GM18519 (cell line): ENCODE measurements around the gene WDR19.
"Not testable (repeated sequence)": the region's sequence is repeated elsewhere in the genome, so short reads cannot be mapped to it uniquely, and the experiment has no call there.

Experiments
- ATAC-seq: cut with Tn5 transposase; IDR thresholded peaks from one replicate; pipeline ENCODE4 v1.9.1; 2021; ENCODE audit warnings: mild to moderate bottlenecking, moderate library complexity; ENCODE audit not compliant: unreplicated experiment, low FRiP score

WDR19 gene

DNA sequence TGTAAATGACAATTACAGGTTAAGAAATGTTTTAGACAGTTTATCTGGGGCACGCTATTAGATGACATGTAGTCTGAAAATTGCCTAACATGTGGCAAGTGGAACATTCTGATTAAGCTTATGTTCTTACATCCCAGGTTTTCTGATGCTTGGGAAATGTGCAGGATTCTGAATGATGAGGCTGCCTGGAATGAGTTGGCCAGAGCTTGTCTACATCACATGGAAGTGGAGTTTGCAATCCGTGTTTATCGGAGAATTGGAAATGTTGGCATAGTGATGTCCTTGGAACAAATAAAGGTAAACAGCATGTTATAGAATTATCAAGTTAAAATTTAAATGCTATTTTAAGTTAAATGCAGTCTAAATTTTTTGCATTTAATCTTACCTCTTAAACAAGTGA lies 49.3 kb downstream of the WDR19 start:
- ATAC-seq, result no peak

- no peak for ATAC-seq
Observed at GRCh38 chr4:39232100-39232499, 49.8 kb downstream of the WDR19 start.

DNA sequence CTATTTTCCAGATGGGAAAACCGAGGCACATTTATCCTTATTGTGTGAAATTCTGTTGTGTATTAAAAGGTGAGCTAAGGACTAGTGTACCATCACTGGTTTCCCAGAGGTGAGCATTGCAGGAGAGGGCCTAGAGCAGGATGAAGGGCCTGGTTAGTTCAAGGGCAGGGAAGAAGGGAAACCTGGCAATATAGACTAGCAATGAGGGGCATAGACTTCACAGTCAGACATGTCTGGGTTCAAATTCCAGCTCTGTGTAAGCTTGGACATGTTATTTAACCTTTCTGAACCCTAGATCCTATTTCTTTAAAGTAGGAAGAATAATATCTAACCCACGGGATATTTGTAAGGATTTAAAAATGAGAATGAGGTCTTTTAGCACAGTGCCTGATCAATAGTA lies 50.8 kb downstream of the WDR19 start:
- ATAC-seq, result no peak

GRCh38 chr4:39233783-39234182 lies 51.5 kb downstream of the WDR19 start:
- ATAC-seq, result no peak

GRCh38 chr4:39235021-39235420 lies 52.7 kb downstream of the WDR19 start:
- no peak for ATAC-seq

- ATAC-seq, result no peak
Observed at GRCh38 chr4:39235696-39236095, 53.4 kb downstream of the WDR19 start.

- no peak for ATAC-seq
Observed at GRCh38 chr4:39237179-39237578, 54.9 kb downstream of the WDR19 start.

DNA sequence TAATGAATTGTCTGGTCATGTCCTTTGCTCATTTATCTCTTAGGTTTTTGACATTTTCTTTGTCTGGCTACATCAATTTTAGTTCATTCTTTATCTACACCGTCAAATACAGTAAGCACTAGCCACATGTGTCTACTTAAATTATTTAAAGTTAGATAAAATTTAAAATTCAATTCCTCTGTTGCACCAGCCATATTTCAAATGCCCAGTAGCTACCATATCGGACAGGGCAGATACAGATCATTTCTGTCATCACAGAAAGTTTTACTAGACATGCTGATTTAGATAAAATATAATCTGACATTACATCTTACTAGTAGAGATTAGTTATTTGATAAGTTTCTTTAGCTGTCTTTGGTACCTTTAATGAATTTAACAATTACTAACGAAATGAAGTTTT lies 61.1 kb downstream of the WDR19 start:
- no peak for ATAC-seq

DNA sequence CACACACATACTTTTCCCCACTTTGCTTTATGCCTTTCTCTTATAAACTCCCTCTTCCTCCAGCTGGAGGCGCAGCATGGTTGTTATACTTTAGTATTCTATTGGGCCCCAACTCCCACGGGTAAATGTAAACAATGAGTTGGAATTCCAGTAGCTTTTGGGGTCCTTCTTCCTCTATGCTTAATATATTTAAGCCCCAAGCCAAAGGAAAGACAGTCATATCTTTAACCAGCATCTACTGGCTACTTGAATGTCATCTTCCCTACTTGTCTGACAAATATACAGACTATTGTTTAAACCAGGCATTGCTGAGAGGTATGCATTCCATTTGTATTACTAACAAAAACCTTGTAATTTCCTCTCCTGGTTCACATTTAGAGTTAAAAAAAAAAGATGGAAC lies 72.9 kb downstream of the WDR19 start:
- no peak for ATAC-seq

- ATAC-seq, result no peak
Observed at GRCh38 chr4:39255871-39256270, 73.5 kb downstream of the WDR19 start.

DNA sequence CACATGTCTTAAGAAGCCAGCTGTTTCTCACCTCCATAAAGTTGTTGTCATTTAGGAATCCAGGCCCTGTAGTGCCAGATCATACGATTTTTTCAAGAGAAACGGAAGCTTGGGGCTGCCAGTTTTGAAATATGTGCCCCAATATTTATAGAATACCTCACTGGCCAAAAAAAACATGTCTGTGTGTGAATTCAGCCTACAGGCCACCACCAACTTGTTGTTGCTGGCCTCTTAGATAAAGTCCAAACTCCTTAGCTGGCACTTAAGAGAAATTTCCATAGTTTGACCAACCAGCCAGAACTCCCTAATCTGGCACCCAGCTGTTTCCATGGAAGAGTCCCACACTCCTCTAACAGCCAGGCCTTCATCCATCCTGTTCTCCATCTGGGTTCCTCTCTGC lies 74.1 kb downstream of the WDR19 start:
- ATAC-seq, result no peak

GRCh38 chr4:39259571-39260330 lies 77.4 kb downstream of the WDR19 start:
- no peak for ATAC-seq

DNA sequence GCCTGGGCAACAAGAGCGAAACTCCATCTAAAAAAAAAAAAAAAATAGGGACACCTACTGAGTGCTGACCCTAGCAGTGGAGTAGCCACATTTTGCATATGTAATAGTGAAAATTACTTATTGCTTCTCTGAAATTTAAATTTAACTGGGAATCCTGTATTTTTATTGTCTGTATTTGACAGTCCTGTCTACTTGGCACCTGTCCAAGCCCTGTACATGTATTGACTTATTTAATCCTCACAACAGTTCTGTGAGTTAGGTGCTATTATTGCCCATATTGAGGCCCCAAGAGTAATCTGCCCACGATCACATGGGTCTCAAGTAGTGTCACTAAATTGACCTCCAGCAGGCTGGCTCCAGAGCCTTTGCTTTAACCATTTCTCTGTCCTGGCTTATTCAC lies 81.6 kb downstream of the WDR19 start:
- no peak for ATAC-seq

DNA sequence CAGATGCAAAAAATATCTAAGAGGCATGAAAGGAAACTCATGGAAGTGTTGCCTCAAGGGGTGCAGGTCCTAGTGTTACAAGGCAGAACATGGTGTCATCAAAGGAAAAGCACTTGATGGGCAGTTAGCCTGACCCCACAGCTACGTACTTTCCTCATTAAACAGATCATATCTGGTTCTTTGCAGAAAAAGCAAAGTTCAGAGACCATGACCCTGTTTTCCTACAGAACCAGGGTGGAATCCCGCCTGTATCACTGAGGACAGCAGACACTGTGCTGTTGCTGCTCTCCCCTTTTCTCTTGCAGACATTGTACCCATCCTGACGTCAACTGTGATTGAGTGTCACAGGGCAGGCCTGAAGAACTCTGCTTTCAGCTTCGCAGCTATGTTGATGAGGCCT lies 92.2 kb downstream of the WDR19 start:
- ATAC-seq, result no peak

DNA sequence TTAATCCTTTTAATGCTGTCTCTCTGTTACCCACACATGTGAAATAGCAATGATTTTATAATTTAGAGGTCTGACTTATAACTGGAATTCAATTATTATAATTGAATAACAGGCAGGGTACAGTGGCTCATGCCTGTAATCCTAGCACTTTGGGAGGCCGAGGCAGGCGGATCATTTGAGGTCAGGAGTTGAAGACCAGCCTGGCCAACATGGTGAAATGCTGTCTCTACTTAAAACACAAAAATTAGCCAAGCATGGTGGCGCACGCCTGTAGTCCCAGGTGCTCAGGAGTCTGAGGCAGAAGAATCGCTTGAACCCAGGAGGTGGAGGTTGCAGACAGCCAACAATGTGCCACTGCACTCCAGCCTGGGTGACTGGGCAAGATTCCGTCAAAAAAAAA lies 95.3 kb downstream of the WDR19 start:
- not testable (repeated sequence) for ATAC-seq

DNA sequence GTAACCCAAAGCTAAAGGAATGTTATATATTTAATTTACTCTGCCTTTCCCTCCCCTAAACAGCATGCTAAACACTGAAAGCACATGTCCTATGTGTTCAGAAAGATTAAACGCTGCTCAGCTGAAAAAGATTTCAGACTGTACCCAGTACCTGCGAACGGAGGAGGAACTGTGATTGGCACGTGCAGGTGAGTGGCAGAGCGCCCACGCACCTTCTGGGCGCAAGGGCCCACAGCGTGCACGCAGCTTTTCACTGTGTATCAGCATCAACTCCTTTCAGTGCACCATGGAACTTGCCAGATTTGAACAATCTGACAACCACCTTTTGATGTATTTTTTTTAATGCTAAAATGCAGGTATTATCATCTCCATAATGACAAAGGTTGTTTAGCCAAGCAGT lies 96.1 kb downstream of the WDR19 start:
- no peak for ATAC-seq

GRCh38 chr4:39279416-39279815 lies 97.1 kb downstream of the WDR19 start:
- no peak for ATAC-seq

GRCh38 chr4:39280770-39281169 lies 98.4 kb downstream of the WDR19 start:
- no peak for ATAC-seq

- no peak for ATAC-seq
Observed at GRCh38 chr4:39285111-39285795, 102.9 kb downstream of the WDR19 start.

DNA sequence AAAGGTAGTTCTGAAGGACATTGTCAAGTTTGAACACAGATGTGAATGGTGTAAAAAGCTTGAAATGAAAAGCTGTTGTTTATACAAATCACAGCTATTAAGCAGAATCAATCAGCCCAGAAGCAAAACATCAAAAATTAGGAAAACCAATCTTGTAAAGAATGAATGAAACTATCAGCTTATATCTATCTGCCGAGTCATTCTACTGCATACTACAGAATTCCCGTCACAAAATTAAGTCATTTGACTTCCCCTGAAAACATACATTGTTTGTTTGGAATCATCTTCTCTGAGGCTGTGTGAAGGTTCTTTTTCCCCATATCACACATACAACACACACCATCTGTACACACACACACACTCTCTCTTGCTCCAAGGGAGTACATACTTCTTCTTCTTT lies 103.5 kb downstream of the WDR19 start:
- no peak for ATAC-seq

- no peak for ATAC-seq
Observed at GRCh38 chr4:39286263-39286662, 103.9 kb downstream of the WDR19 start.

DNA sequence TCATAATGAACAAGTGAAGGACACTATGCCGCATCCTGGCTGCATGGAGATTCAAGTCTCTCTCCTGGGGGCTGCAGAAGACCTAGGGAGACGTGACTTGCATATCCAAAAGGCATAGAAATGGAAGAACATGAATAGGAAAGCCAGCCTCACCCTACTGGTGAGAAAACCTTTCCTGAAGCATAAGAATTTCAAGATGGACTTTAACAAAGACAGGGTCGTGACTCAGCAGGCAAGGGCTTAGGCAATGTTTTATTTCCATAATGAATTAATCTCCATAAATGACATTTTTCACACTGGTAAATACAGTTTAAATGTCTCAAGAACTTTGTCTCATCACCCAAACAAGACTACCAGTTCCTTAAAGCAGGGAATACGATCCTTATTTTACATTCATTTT lies 104.9 kb downstream of the WDR19 start:
- ATAC-seq, result no peak
